Esophagus (tissue), 2 donors: ENCODE results near the gene MDH2. TPM values are rescaled to one million over a fixed set of nuclear protein-coding genes. Genes with fewer than 3 reads are reported as not detected.

Experiments
- polyA plus RNA-seq, 2 donors: library from polyadenylated mRNA; stranded (reverse); fragments of 200-250 nt; gene quantifications; one replicate each; pipeline ENCODE4 v1.2.3, GENCODE V29; 2013
- donor health status: healthy with polysubstance abuse.
- donor health status: Bipolar disorder and iron deficiency.

Gene MDH2
- polyA plus RNA-seq, 2 donors: 39.3 to 144 TPM

Other genes with a start within 250 kb of the MDH2 start
- under 1 TPM in 1 of 2 donors, not detected in 1; 0.68 TPM for gene CCL24, start 234.3 kb upstream of the MDH2 start, polyA plus RNA-seq
- 10 to 100 TPM; 32.9 to 36.0 TPM for gene RHBDD2, start 169.1 kb upstream of the MDH2 start, polyA plus RNA-seq
- gene POR, start 133.0 kb upstream of the MDH2 start, polyA plus RNA-seq: 100 to 1,000 TPM in 1 of 2 donors, 10 to 100 TPM in 1; 94.5 to 102 TPM
- gene TMEM120A, start 53.5 kb upstream of the MDH2 start, polyA plus RNA-seq: 10 to 100 TPM; 43.8 to 51.0 TPM
- gene STYXL1, start 106 bp upstream of the MDH2 start, polyA plus RNA-seq: 10 to 100 TPM; 38.5 to 60.5 TPM
- 10 to 100 TPM; 10.4 to 23.6 TPM for gene SRRM3, start 153.8 kb downstream of the MDH2 start, polyA plus RNA-seq